Epithelial cell of proximal tubule (primary cell): ENCODE results near the gene RCSD1. TPM values are rescaled to one million over a fixed set of nuclear protein-coding genes. Genes with fewer than 3 reads are reported as not detected.

Experiments
- DNase-seq: peaks from one replicate; pipeline ENCODE4 v3.0.0-alpha.2; 2011; ENCODE audit warnings: low read depth
- H3K4me3 ChIP-seq: 2 replicates; pipeline ENCODE4 v1.5.1; 2011; ENCODE audit warnings: low read depth, mild to moderate bottlenecking, low read length
- total RNA-seq: library from RNA; depleted of rRNA; stranded (reverse); fragments of >200 nt; gene quantifications from 2 replicates; pipeline ENCODE4 v1.2.3, GENCODE V29; 2015
- TF ChIP-seq, protein P1 (sequence below): conservative IDR thresholded peaks from 2 replicates; pipeline ENCODE4 v1.5.1; 2012; ENCODE audit warnings: low read depth, mild to moderate bottlenecking, low read length

The RCSD1 gene
- total RNA-seq, 1 donor from 2014 or later = not detected

DNA sequence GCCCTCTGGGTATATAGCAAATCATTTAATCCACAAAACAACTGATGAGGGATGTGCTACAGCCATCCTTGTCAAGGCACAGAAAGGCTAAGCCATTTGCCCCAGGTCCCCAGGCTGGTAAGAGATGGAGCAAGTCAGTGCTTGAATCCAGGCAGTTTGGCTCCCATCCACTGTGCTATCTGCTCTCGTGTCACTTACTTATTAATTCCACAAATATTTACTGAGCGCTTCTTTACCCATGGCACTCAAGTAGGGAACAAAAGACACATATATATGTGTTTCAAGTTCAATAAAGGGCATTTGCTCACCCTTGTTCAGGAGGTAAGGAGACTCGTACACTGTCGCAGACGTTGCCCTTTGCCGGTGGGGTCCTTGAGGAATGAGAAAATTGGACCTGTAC is 53.2 kb downstream of the RCSD1 start:
- DNase-seq = no peak
- TF ChIP-seq, protein P1, sequence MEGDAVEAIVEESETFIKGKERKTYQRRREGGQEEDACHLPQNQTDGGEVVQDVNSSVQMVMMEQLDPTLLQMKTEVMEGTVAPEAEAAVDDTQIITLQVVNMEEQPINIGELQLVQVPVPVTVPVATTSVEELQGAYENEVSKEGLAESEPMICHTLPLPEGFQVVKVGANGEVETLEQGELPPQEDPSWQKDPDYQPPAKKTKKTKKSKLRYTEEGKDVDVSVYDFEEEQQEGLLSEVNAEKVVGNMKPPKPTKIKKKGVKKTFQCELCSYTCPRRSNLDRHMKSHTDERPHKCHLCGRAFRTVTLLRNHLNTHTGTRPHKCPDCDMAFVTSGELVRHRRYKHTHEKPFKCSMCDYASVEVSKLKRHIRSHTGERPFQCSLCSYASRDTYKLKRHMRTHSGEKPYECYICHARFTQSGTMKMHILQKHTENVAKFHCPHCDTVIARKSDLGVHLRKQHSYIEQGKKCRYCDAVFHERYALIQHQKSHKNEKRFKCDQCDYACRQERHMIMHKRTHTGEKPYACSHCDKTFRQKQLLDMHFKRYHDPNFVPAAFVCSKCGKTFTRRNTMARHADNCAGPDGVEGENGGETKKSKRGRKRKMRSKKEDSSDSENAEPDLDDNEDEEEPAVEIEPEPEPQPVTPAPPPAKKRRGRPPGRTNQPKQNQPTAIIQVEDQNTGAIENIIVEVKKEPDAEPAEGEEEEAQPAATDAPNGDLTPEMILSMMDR = no peak
- H3K4me3 ChIP-seq = no peak overlapping the region

DNA sequence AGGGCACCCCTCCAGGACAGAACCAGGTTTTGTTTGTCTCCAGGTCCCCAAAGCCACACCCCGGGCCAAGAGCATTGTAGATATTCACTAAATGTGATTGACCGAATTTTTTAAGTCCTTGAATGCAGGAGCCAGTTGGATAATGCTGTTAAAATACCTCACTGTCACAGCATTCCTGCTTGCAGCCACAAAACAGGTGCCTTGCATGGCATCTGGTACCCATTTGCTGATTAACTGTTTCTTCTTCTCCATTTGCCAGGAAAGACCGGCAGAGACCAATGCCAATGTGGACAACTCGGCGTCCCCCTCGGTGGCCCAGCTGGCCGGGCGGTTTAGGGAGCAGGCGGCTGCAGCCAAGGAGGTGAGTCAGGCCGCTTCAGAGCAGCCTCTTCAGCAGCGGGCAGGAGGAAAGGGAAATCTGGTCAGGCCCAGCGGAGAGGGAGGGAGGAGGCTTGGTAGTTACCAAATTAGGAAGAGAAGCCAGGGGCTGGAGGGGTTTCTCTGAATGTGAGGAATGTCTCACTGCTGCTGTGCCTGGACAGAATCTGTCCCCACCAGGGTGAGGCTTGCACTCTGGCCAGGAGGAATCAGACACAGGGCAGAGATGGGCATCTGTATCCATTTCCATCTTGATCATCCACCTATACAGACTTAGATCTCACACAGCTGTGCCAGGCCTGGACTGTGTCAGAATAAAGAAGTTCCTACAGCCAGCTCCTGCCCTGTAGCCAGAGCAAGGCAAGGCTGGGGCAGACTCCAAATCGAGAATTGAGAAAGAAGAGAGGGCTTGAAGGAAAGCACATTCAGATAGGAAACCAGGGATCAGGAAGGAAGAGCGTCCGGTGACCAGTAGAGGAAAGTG is 53.8 kb downstream of the RCSD1 start:
- DNase-seq = no peak
- TF ChIP-seq, protein P1 = no peak
- no peak overlapping the region for H3K4me3 ChIP-seq

GRCh38 chr1:167685844-167686243 is 55.8 kb downstream of the RCSD1 start:
- no peak overlapping the region for H3K4me3 ChIP-seq
- TF ChIP-seq, protein P1 = no peak
- no peak for DNase-seq

- no peak overlapping the region for H3K4me3 ChIP-seq
- TF ChIP-seq, protein P1 = peak; percentile 95
- DNase-seq = peak; percentile 23
Observed at GRCh38 chr1:167687919-167688519, 58.0 kb downstream of the RCSD1 start.

- no peak for DNase-seq
- TF ChIP-seq, protein P1 = no peak
- H3K4me3 ChIP-seq = no peak overlapping the region
Observed at GRCh38 chr1:167689567-167689920, 59.5 kb downstream of the RCSD1 start.

GRCh38 chr1:167690053-167690452 is 60.0 kb downstream of the RCSD1 start:
- TF ChIP-seq, protein P1 = no peak
- DNase-seq = no peak
- H3K4me3 ChIP-seq = no peak overlapping the region
